HG03095 (cell line): ENCODE data around the gene BAIAP2L2.
"Not testable (repeated sequence)": the region's sequence is repeated elsewhere in the genome, so short reads cannot be mapped to it uniquely, and the experiment has no call there.

Source experiments
- ATAC-seq: cut with Tn5 transposase; IDR thresholded peaks from one replicate; pipeline ENCODE4 v1.9.1; 2021; ENCODE audit warnings: moderate library complexity; ENCODE audit not compliant: unreplicated experiment

Gene BAIAP2L2

GRCh38 chr22:38041760-38042487 lies 68.6 kb downstream of the BAIAP2L2 start:
- ATAC-seq, result no peak

- no peak for ATAC-seq
Measured at GRCh38 chr22:38040953-38041759, 69.3 kb downstream of the BAIAP2L2 start.

GRCh38 chr22:38038890-38039812 lies 71.3 kb downstream of the BAIAP2L2 start:
- ATAC-seq, result no peak

- ATAC-seq, result no peak
Measured at GRCh38 chr22:38038426-38038825, 72.1 kb downstream of the BAIAP2L2 start.

GRCh38 chr22:38037367-38038150 lies 72.9 kb downstream of the BAIAP2L2 start:
- ATAC-seq, result not testable (repeated sequence)

GRCh38 chr22:38036392-38037062 lies 74.0 kb downstream of the BAIAP2L2 start:
- no peak for ATAC-seq

- no peak for ATAC-seq
Measured at GRCh38 chr22:38035530-38035885, 75.0 kb downstream of the BAIAP2L2 start.
